Measurements from ENCODE around the gene UGT3A1. TPM values are rescaled to one million over a fixed set of nuclear protein-coding genes. Genes with fewer than 3 reads are reported as not detected.

UGT3A1 gene
- not detected in 2 replicates for total RNA-seq

GRCh38 chr5:35990941-35991611 lies at the start of gene UGT3A1:
TSS of gene UGT3A1 (minus strand) at chr5:35991390. CDS start at chr5:35991240, 150 bp downstream.

GRCh38 chr5:35938568-35939227 lies 52.5 kb downstream of the UGT3A1 start, which contains the start of gene CAPSL:
TSS of gene CAPSL (minus strand) at chr5:35938622. CDS start at chr5:35921120, 17,502 bp downstream.

Other genes starting within 250 kb of the UGT3A1 start
- 0.72 and 4.2 TPM in 2 replicates for gene IL7R, start 134.5 kb downstream of the UGT3A1 start, total RNA-seq
- gene CAPSL, start 52.8 kb downstream of the UGT3A1 start, total RNA-seq, result not detected in 2 replicates
- gene UGT3A2, start 75.5 kb upstream of the UGT3A1 start, total RNA-seq, result not detected in 2 replicates
- gene LMBRD2, start 160.5 kb upstream of the UGT3A1 start, total RNA-seq, result 6.1 and 8.6 TPM in 2 replicates
- gene SKP2, start 160.7 kb upstream of the UGT3A1 start, total RNA-seq, result 17.8 and 38.1 TPM in 2 replicates

Data from cardiac atrium fibroblast (primary cell).